Esophagus squamous epithelium (tissue), 4 donors: ENCODE measurements around the gene RAMACL.

Source experiments
- POLR2A ChIP-seq, 4 donors: fragments of 450-650 bp; IDR thresholded peaks; one replicate each; pipeline ENCODE4 v1.6.1; 2017; ENCODE audit warnings: antibody characterized with exemption in 4 of 4, mild to moderate bottlenecking in 4 of 4, moderate library complexity in 3 of 4
- TF ChIP-seq, protein P1 (sequence below), 6 experiments: fragments of 450-650 bp in 4 of 6; fragments of 200-600 bp in 2 of 6; sonication (generic) in 2 of 6; IDR thresholded peaks; one replicate each; pipeline ENCODE4 v1.5.1; 2016 to 2019; ENCODE audit warnings: antibody characterized with exemption in 6 of 6, mild to moderate bottlenecking in 4 of 6, moderate library complexity in 4 of 6

DNA sequence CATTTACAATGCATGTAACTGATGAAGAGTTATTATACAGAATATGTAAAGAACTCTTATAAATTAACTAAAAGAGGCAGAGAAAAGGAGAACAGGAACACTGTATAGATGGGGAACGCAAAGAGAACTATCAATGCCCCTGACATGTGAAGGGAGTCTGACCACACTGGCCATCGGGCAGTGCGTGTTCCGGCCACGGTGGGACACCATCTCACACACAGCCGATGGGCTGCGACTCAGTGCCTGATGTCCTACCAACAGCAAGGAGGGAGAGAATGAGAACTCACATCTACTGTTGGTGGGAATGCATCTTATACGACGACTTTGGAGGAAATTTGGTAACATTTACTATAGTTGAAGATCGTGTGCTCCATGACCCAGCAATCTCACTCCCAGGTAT, 15.5 kb upstream of the RAMACL start:
- TF ChIP-seq, protein P1, sequence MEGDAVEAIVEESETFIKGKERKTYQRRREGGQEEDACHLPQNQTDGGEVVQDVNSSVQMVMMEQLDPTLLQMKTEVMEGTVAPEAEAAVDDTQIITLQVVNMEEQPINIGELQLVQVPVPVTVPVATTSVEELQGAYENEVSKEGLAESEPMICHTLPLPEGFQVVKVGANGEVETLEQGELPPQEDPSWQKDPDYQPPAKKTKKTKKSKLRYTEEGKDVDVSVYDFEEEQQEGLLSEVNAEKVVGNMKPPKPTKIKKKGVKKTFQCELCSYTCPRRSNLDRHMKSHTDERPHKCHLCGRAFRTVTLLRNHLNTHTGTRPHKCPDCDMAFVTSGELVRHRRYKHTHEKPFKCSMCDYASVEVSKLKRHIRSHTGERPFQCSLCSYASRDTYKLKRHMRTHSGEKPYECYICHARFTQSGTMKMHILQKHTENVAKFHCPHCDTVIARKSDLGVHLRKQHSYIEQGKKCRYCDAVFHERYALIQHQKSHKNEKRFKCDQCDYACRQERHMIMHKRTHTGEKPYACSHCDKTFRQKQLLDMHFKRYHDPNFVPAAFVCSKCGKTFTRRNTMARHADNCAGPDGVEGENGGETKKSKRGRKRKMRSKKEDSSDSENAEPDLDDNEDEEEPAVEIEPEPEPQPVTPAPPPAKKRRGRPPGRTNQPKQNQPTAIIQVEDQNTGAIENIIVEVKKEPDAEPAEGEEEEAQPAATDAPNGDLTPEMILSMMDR (IDR thresholded peaks at IDR 0.05): no peak
- TF ChIP-seq POLR2A (IDR thresholded peaks at IDR 0.05): no peak
